Measurements from ENCODE around the gene BSND. TPM values are rescaled to one million over a fixed set of nuclear protein-coding genes. Genes with fewer than 3 reads are reported as not detected.

The BSND gene
- total RNA-seq = not detected in 2 replicates

DNA sequence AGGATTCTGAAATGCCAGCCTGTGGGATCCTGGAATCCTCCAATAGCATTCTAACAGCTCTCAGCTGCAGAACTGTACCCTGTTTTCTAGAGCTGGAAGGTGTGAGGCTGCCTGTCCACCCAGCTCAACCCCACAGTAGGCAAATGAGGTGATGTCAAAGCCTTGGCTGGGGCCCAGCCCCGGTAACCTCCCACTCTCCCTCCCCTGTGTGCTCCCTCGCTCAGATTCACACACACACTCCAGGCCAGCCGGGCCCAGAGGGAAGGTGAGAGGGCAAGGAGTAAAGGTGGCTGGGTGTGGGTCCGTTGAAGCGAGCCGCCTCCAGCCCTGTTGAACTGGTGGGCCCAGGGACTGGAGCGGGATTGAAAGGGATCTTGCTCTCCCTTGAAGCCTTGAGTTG is at the start of gene BSND:
BSND (plus strand) TSS at position 257 of the 400 bp plus-strand sequence. CDS start 254 bp downstream, outside the sequence.

DNA sequence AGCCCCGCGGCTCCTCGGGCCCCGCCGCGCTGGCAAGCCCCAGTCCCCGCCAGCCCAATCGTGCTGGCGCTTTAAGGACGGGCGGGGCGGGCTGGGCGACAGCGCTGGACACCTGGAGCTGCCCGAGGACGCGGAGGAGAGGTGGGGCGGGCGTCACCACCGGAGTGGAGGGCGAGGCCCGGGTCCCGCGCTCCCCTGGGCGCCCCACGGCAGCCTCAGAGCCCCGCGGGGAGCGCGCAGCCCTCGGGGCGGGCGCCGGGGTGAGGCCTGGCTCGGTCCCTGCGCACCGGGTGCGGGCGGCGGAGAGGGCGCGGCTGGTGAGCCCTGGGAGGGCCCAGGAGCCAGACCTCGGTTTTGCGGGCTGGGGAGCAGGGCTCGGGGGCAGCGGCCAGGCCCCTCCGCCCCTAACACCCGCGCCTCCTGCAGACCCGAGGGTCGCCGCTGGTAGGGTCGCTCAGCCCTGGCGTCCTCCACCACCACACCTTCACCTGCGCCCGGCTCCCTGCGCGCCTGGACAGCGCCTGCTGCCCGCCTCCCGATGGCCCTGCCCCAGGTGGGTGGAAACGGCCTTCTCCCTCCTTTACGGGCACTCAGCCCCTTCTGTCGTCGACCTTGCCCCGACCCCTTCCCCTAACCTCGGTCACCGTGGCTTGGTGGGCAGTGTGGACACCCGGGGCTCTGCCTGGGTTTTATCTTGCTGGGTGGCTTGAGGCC is 18.0 kb upstream of the BSND start, which contains the start of gene TMEM61:
TMEM61 (plus strand) TSS at position 101 of the 714 bp plus-strand sequence; CDS start at position 539, 438 bp downstream.

DNA sequence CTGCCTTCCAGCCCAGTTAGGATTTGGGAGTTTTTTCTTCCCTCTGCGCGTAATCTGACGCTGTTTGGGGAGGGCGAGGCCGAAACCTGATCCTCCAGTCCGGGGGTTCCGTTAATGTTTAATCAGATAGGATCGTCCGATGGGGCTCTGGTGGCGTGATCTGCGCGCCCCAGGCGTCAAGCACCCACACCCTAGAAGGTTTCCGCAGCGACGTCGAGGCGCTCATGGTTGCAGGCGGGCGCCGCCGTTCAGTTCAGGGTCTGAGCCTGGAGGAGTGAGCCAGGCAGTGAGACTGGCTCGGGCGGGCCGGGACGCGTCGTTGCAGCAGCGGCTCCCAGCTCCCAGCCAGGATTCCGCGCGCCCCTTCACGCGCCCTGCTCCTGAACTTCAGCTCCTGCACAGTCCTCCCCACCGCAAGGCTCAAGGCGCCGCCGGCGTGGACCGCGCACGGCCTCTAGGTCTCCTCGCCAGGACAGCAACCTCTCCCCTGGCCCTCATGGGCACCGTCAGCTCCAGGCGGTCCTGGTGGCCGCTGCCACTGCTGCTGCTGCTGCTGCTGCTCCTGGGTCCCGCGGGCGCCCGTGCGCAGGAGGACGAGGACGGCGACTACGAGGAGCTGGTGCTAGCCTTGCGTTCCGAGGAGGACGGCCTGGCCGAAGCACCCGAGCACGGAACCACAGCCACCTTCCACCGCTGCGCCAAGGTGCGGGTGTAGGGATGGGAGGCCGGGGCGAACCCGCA is 40.8 kb downstream of the BSND start, which contains the start of gene PCSK9:
PCSK9 (plus strand) TSS at position 207 of the 741 bp plus-strand sequence; CDS start at position 497, 290 bp downstream.

Other genes with a start within 250 kb of the BSND start
- gene PARS2, start 234.4 kb upstream of the BSND start, total RNA-seq = 3.3 and 4.6 TPM in 2 replicates
- not detected in 2 replicates for gene TTC22, start 197.6 kb upstream of the BSND start, total RNA-seq
- 56.2 and 188 TPM in 2 replicates for gene DHCR24, start 111.7 kb upstream of the BSND start, total RNA-seq
- gene TMEM61, start 18.3 kb upstream of the BSND start, total RNA-seq = not detected in 2 replicates
- gene PCSK9, start 40.6 kb downstream of the BSND start, total RNA-seq = 0.10 TPM in 1 of 2 replicates, not detected in the other
- gene USP24, start 216.4 kb downstream of the BSND start, total RNA-seq = 40.8 and 46.8 TPM in 2 replicates